GM10847 (cell line): ENCODE results near the gene AUH.

Source experiments
- POLR2A ChIP-seq: IDR thresholded peaks from 2 replicates; pipeline ENCODE4 v1.6.1; 2011; ENCODE audit not compliant: insufficient read length; ENCODE audit errors: extremely low read depth

Gene AUH

DNA sequence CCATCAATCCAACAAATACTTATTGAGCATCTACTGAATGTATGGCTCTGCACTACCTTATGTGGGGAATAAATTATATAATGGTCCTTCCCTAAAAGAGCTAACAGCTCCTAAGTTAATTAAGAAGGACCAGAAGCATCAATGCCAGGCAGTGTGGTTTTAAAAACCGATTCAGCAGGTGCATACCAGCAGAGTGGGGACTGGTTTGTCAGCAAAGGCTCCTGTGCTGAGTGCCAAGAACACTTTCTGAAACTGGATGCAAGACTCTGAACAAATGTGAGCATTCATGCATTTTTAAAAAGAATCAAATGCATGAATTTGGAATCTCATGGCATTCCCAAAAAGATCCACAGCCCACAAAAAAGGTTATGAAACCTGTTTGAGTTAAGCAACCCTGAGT lies 142.2 kb downstream of the AUH start:
- no peak for TF ChIP-seq POLR2A

DNA sequence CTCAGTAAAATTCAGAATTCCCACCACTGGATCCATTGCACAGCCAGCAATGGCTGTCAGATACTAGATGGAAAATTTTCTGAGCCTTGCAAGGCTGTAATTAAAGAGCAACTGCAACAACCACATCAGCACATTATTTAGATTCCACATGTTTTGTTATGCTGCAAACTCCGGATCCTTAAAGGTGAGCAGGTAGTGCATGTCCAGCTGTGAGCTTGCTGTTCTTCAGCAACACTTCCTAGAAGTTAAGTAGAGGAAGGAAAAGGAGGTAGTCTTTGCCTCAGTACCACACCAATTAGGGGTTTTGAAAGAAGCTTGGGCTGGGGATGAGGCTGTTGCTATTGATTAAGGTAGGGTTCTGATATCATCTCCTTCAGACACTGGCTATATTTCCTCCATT lies 144.3 kb downstream of the AUH start:
- TF ChIP-seq POLR2A = no peak

DNA sequence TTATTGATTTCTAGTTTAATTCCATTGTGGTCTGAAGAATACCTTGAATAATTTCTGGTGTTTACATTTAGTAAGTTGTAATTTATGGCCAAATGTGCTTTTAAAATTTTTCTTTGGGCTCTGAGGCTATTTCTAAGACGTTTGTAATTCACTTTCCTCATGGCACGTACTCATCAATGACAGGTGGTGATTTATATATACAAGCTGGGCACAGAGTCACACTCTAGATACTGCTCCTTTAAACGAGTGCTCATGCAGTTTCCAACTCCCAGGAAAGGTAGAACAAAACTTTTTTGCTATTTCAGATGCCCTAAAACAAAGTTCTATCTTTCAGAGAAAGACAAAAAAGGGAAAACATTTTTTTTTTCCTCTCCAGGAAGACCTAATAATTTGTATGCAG lies 146.9 kb downstream of the AUH start:
- no peak for TF ChIP-seq POLR2A

DNA sequence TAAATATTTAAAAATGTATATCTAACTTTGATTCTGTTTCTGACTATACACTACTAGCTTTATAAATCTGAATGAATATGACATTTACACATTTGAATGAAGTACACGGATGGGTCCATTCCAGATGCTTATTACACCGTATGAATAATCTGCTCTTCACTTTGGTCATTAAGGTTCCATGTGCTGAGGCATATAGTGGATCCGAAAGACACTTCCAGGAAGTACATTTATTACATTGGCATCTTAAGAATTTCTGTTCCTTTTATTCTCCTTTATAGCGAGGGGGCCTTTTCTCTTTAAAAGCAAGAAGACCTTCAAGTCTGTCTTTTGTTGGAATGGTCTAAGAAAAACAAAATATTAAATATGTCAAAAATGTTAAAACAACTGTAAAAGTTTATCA lies 147.6 kb downstream of the AUH start:
- TF ChIP-seq POLR2A = no peak

DNA sequence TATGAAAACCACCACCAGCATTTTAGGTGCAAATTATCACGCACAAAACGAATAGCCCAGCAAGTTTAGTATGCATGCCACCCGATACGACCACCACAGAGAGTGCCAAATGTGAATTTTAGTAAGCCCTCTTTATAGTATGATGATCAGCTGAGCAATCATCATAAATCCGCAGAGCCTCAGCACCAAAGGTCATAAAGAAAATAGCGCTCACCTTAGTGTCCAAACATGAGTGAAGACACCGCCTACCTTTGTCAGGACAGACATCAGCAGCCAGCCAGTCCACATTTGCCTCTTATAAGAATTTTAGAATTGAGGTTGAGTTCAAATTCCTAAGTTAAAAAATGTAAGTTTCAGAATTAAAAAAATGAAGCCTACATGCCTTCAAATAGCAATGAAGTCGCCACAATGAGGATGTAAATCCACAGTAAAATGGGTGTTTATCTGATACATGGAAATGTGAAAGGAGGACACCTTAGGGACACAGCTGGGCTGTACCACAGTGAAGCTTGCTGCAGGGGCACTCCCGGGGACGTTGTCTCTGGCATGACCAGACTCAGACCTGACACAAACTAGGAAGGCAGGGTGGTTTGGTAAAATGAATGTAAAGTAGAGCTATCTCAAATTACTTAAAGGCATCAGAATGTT lies 149.0 kb downstream of the AUH start:
- no peak for TF ChIP-seq POLR2A

DNA sequence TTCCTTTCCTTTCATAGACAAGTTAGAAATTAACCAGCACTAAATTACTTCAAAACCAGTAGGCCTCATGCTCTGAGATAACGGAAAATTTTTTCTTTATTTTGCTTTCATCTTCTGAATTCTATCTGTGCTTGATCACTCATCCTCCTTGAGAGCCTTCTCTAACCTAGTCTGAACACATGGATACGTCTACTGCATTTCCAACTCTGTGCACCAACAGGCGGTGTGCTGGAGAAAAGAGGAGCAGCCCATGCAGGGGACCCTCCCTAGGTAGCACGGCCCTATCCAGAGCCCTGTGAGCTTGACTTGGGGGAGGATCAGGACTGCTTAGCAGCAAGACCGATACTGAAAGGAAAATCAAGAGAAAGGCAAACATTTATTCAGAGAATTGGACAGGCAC lies 149.8 kb downstream of the AUH start:
- TF ChIP-seq POLR2A = no peak

DNA sequence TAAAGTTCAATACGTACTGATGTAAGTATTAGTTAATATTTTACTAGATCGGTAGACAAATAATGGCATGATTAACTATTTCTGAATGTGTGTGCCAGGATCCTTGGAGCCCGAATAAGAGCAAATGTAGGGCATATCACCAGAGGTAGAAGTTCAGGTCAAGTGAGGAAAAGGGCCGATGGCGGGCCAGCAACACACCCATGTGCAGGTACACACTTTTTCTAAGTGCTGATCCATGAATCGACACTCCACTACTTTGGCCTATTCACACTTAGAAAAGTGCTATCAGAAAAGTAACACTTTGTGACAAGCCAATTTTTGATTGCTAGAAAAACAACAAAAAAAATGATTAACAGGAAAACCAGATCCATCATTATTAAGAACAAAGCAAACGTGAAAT lies 150.3 kb downstream of the AUH start:
- no peak for TF ChIP-seq POLR2A

DNA sequence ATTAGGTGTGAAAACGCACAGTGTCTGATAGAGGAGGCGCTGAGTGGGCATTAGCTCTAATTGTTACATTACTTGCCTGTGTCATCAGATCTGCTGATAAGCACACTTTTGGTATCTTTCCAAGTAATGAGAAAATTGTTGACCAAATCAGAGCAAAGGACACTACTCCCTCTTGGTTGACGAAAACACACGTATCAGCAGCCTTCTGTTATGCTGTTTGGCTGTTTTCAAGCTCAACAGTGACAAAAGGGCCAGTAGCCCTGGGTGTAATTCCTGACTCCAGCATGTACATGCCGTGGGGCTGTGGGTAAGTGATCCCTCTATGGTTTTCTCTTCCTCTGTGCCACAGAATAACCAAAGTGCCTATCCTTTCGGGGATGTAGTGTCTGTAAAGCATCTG lies 151.4 kb downstream of the AUH start:
- no peak for TF ChIP-seq POLR2A

DNA sequence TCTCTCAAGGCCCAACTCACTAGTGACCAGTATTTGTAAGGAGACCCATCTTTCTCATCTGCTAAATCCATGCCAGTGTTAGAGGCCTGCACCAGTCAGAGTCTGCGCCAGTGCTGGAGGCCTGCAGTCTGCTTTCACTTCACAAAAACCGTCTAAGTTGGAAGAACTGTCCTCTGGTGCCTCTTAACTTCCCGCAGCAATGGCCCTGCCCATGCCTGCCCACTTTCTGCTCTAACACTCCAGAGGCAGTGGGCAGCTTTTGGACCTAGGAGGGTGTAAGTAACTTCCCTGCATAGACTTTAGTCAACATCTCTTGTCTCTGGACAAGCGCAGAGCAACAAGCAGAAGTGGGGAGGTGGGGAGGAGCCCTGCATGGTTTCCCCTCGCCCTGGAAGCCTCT lies 152.9 kb downstream of the AUH start:
- TF ChIP-seq POLR2A = no peak

DNA sequence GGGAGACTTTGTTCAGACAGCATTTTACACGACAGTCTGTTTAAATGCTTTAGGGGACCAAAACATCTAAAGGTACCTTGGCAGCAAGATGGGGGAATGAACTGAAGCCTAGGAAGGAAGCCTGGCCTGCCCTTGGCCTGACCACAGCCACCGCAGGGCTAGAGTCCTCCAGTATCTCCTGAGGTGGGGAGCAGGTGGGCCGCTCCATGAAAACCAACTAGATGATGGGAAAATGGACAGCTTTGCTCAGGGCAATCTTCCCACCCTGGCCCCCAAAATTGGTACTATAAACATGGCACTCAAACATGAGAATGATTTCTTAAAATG lies 153.3 kb downstream of the AUH start:
- TF ChIP-seq POLR2A = no peak

DNA sequence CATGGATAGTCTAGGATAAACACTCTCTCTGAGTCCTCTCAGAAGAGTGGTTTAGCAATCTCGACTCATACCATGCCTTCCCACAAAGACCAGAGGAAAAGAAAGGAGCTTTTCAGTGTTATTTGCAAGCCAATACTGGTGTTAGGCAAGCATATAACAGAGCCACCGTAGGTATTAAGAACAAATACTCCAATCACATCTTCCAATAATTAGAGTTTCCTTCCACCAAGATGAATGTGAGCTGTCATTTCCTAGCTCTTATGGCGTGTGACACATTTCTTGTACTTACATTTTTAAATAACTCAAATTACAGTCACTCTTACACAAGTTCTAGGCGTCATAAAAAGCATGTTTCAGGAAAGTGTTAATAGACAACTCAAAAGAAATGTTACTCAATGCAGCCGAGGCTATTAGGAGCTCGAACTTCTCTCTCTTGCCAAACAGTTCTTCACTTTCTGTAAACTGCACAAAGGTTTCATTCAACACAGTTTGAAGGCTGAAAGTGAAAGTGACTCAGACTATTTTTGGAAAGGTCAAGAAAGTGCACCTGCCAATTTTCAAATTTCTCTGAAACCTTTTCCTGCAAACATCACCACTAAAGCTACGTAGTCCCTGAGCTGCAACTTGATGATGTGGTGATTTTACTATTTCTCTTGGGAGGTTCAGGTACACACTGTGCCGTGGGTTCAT lies 153.8 kb downstream of the AUH start:
- no peak for TF ChIP-seq POLR2A

DNA sequence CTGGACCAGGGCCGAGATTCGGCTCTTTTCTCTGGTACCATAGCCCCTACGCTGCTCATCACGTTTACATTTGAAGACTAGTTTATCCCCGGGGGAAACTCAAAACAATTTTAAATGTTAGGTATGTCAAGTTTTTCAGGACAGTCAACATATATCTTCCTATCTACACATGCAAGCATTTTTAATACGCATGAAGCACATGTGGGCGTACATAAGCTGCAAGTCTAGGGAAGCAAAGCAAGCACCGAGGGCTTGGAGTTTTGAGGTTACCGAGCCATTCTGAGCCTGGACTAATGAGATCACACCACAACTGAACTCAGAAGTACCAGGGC lies 154.4 kb downstream of the AUH start:
- TF ChIP-seq POLR2A = no peak

DNA sequence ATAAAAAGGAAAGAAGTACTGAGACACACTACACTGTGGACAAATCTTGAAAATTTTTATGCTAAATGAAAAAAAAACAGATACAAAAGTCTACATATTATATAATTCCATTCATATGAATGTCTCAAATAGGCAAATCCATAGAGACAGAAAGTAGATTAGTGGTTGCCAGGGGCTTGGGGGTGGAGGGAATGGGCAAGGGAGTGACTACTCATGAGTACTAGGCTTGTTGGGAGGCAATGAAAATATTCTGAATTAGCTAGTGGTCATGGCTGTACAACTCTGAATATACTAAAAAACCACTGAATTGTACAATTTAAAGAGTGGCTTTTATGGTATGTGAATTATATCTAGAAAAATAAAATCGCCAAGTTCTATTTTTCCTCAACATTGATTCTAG lies 154.9 kb downstream of the AUH start:
- TF ChIP-seq POLR2A = no peak

DNA sequence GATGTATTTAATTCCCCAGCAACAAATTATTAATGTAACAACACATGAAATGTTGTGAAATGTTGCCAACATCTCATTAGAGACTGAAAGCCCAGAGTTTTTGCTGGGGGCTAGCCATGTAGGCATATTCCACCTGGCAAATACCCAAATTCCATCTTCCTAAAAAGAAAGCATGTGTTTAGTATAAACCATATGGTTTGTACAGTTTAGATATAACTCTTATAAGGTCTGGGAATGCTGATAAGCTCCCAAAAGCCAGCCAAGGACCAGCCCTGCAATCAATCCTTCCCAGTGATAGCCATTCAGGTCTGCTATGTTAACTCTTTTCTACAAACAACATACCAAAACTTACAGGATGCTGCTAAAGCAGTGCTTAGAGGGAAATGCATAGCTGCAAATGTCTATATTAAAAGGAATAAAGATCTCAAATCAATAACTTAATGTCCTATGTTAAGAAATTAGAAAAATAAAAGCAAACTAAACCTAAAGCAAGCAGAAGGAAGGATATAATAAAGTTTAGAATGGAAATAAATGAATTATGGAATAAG lies 158.9 kb downstream of the AUH start:
- no peak for TF ChIP-seq POLR2A

DNA sequence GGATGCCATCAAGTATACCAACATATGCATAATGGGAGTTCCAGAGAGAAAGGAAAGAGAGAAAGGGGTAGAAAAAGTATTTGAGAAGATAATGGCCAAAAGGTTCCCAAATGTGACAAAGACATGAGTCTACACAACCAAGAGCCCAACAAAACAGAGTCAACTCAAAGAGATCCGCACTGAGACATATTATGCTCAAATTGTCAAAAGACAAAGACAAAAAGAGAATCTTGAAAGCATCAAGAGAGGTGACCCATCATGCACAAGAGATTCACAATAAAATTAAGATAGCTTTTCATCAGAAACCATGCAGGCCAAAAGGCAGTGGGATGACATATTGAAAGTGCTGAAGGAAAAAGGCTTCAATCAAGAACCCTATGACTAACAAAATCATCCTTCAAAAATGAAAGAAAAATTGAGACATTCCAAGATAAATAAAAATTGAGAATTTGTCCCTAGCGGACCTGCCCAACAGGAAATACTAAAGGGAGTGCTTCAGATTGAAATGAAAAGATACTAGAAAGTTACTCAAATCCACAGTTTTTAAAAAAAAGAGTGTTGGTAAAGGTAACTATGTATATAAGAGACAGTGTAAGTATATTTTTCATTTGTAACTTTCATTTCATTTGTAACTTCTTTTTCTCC lies 160.9 kb downstream of the AUH start:
- TF ChIP-seq POLR2A = no peak

DNA sequence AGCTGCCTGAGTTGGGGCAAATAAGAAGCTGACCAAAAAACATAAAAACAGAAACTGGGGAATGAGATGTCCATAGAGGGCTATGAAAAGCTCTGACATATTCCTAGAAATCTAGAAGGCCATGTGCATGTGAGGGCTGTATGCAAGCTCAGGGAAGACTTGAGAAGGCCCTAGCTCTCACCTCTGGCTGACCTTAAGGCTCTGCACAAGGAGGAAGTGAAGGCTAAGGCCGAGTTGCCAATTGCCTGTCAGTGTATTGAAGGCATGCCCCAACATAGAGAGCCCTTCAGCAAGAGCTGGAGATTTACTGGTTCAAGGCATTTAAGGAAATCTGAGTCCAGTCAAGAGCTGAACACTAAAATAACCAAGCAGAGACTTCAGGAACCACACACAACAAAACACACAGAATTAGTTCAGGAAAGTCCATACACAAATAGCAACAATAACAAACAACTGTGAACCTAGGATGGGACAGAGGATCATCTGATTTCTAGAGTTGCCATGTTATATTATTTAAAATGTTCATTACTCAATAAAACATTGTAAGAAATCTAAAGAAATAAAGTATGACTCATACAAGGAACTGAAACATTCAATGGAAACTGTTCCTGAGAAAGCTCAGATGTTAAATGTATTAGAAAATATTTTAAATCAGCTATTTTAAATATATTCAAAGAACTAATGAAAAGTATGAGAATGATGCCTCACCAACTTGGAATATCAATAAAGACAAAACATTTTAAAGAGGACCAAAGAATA lies 161.8 kb downstream of the AUH start:
- TF ChIP-seq POLR2A = no peak
